ENCODE results near the gene FMN1. TPM values are rescaled to one million over a fixed set of nuclear protein-coding genes. Genes with fewer than 3 reads are reported as not detected.

Gene FMN1
- total and polyA plus RNA-seq, 10 of the 15 experiments (the other 5 are each of a cell fraction or from before 2014, with no cell fraction given) = 0.05 to 0.16 (median 0.08) TPM; not detected in 4

DNA sequence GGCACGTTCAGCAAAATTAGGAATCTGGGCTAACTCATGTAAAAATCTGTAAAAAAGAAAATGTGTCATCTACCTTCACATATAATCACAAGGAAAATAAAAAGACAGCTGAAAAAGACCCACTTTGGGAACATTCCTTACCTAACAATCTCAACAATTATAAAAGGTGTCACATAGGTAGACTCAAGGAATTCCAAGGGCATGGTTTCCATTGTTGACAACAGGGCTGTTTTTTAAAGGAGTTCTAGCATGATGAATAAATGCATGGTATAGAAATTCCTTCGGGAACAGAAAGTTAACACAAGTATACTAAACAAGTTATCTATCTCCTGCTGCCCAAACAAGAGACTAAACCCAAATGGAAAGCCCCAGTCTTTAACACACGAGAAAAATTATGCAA lies 292.5 kb downstream of the FMN1 start (continued):
- TF ChIP-seq, protein P1, sequence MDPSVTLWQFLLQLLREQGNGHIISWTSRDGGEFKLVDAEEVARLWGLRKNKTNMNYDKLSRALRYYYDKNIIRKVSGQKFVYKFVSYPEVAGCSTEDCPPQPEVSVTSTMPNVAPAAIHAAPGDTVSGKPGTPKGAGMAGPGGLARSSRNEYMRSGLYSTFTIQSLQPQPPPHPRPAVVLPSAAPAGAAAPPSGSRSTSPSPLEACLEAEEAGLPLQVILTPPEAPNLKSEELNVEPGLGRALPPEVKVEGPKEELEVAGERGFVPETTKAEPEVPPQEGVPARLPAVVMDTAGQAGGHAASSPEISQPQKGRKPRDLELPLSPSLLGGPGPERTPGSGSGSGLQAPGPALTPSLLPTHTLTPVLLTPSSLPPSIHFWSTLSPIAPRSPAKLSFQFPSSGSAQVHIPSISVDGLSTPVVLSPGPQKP (IDR thresholded peaks at IDR 0.05; ENCODE audit: low read depth, low read length) = no peak
- TF ChIP-seq HDAC2 (IDR thresholded peaks at IDR 0.05) (no peak), ZZZ3 (IDR thresholded peaks at IDR 0.05; ENCODE audit: control insufficient read depth, insufficient read length, low read depth) (no peak), MYB (IDR thresholded peaks at IDR 0.05; ENCODE audit: borderline replicate concordance, low read depth, low read length) (no peak)

DNA sequence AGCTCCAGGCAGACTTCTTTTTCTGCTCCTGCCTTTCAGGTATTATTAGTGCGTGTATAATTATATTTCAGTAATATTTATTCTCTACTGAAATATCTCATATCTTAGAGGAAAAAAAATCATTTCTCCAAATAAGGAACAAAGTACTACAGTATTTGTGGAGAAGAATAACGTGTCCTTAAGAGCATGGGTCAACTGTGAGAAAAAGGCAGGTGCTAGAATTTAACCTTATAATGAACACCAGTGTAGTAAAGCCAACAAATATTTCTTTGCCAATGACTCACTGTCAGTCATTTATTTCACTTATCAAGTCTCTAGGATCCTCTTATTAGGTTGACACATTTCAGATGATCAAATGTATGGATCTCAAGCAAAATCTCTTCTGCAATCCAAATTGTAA lies 293.3 kb downstream of the FMN1 start:
- RAD21 ChIA-PET (ENCODE audit: unreplicated experiment) = interaction anchor here (0.8 kb wide), 1 partner anchor 35 kb away, joined by 3 read pairs; no protein-coding TSS in a partner anchor
- TF ChIP-seq NFXL1 (IDR thresholded peaks at IDR 0.05; ENCODE audit: borderline replicate concordance) (no peak), BMI1 (IDR thresholded peaks at IDR 0.05; ENCODE audit: borderline replicate concordance) (no peak), FOXK2 (IDR thresholded peaks at IDR 0.05) (no peak), RUNX3 (IDR thresholded peaks at IDR 0.05; ENCODE audit: low read length) (no peak), TBL1XR1 (IDR thresholded peaks at IDR 0.05; ENCODE audit: low read depth, low read length) (no peak), ETV6 (conservative IDR thresholded peaks at IDR 0.05 in 1 of 2, IDR thresholded peaks at IDR 0.05 in 1 of 2; ENCODE audit: borderline replicate concordance in 1 of 2, low read depth in 1 of 2) (no peak), IRF4 (IDR thresholded peaks at IDR 0.05; ENCODE audit: low read depth, low read length) (no peak)
- TF ChIP-seq, protein P2, sequence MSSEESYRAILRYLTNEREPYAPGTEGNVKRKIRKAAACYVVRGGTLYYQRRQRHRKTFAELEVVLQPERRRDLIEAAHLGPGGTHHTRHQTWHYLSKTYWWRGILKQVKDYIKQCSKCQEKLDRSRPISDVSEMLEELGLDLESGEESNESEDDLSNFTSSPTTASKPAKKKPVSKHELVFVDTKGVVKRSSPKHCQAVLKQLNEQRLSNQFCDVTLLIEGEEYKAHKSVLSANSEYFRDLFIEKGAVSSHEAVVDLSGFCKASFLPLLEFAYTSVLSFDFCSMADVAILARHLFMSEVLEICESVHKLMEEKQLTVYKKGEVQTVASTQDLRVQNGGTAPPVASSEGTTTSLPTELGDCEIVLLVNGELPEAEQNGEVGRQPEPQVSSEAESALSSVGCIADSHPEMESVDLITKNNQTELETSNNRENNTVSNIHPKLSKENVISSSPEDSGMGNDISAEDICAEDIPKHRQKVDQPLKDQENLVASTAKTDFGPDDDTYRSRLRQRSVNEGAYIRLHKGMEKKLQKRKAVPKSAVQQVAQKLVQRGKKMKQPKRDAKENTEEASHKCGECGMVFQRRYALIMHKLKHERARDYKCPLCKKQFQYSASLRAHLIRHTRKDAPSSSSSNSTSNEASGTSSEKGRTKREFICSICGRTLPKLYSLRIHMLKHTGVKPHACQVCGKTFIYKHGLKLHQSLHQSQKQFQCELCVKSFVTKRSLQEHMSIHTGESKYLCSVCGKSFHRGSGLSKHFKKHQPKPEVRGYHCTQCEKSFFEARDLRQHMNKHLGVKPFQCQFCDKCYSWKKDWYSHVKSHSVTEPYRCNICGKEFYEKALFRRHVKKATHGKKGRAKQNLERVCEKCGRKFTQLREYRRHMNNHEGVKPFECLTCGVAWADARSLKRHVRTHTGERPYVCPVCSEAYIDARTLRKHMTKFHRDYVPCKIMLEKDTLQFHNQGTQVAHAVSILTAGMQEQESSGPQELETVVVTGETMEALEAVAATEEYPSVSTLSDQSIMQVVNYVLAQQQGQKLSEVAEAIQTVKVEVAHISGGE (CRISPR knock-in tag; IDR thresholded peaks at IDR 0.05) = no peak
- TF ChIP-seq, protein P3, sequence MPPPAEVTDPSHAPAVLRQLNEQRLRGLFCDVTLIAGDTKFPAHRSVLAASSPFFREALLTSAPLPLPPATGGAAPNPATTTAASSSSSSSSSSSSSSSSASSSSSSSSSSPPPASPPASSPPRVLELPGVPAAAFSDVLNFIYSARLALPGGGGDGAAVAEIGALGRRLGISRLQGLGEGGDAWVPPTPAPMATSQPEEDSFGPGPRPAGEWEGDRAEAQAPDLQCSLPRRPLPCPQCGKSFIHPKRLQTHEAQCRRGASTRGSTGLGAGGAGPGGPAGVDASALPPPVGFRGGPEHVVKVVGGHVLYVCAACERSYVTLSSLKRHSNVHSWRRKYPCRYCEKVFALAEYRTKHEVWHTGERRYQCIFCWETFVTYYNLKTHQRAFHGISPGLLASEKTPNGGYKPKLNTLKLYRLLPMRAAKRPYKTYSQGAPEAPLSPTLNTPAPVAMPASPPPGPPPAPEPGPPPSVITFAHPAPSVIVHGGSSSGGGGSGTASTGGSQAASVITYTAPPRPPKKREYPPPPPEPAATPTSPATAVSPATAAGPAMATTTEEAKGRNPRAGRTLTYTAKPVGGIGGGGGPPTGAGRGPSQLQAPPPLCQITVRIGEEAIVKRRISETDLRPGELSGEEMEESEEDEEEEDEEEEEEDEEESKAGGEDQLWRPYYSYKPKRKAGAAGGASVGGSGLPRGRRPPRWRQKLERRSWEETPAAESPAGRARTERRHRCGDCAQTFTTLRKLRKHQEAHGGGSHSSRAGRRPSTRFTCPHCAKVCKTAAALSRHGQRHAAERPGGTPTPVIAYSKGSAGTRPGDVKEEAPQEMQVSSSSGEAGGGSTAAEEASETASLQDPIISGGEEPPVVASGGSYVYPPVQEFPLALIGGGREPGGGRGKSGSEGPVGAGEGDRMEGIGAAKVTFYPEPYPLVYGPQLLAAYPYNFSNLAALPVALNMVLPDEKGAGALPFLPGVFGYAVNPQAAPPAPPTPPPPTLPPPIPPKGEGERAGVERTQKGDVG (CRISPR knock-in tag; IDR thresholded peaks at IDR 0.05) = no peak
- TF ChIP-seq, protein P4, sequence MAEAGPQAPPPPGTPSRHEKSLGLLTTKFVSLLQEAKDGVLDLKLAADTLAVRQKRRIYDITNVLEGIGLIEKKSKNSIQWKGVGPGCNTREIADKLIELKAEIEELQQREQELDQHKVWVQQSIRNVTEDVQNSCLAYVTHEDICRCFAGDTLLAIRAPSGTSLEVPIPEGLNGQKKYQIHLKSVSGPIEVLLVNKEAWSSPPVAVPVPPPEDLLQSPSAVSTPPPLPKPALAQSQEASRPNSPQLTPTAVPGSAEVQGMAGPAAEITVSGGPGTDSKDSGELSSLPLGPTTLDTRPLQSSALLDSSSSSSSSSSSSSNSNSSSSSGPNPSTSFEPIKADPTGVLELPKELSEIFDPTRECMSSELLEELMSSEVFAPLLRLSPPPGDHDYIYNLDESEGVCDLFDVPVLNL (IDR thresholded peaks at IDR 0.05; ENCODE audit: low read depth, low read length) = no peak

More for the DNA sequence above, 293.3 kb downstream of the FMN1 start:
- in situ Hi-C loops (cut with MboI) = no loop called here
- Histone ChIP-seq H3K79me2 (ENCODE audit: control insufficient read depth, insufficient read depth, low read length) (no peaks in the 10 kb centered on the region), H3K4me2 (ENCODE audit: control insufficient read depth, insufficient read depth) (no peak overlapping the region), H4K20me1 (ENCODE audit: control insufficient read depth, insufficient read depth) (no peaks in the 10 kb centered on the region), H3K27ac (ENCODE audit: control insufficient read depth, insufficient read depth) (no peak overlapping the region), H3K36me3 (ENCODE audit: control insufficient read depth in 2 of 2, insufficient read depth in 2 of 2, low read length in 1 of 2) (no peaks in the 10 kb centered on the region), H3K27me3 (replicated peaks in 1 of 2; ENCODE audit: control insufficient read depth in 2 of 2, insufficient read depth in 2 of 2, low read length in 1 of 2) (no peaks in the 10 kb centered on the region), H3K4me3 (no peak overlapping the region), H3K9me3 (replicated peaks; ENCODE audit: control insufficient read depth, insufficient read depth, low read length) (no peaks in the 10 kb centered on the region), H3K4me1 (ENCODE audit: control insufficient read depth, insufficient read depth, low read length) (no peaks in the 10 kb centered on the region; the same call in 1 of the 2 replicates), H2AFZ (ENCODE audit: control insufficient read depth, low read depth, low read length) (no peak overlapping the region), H3K9ac (ENCODE audit: control insufficient read depth, insufficient read depth, low read length) (no peak overlapping the region)
- WGBS (ENCODE audit: insufficient coverage, insufficient replicate concordance, low lambda C conversion rate, missing lambda C conversion rate) = 45% methylated on average over 2 of the region's 2 CpGs
- intact Hi-C loops (cut with micrococcal nuclease; ENCODE audit: unreplicated experiment) = no loop called here
- FAIRE-seq = no peak
- SMC1A ChIA-PET (ENCODE audit: uncharacterized antibody, unreplicated experiment) = no interaction called here
- no TSS peak for BruUV-seq (replicated peaks)
- POLR2A ChIA-PET = no interaction called here
- ATAC-seq = no peak
- DNase-seq (ENCODE audit: low read depth, low spot score) = no peak
- CTCF ChIA-PET = no interaction called here

All from GM12878 (cell line).